NCI-H1048 (cell line): ENCODE results near the gene TTC21A.
A peak's percentile ranks its signal among the peaks of the same experiment; 100 is the strongest.
"Not testable (repeated sequence)": the region's sequence is repeated elsewhere in the genome, so short reads cannot be mapped to it uniquely, and the experiment has no call there.

Experiments used
- DNase-seq: peaks from one replicate; lab custom pipeline; 2025; lab: John Stamatoyannopoulos, UW

Gene TTC21A

GRCh38 chr3:39107388-39108199 is at the start of gene TTC21A, which contains the start of gene GORASP1:
Gene TTC21A (plus strand): TSS chr3:39107680. CDS start chr3:39107838, 158 bp downstream.
Gene GORASP1 (minus strand): TSS chr3:39107627. CDS start chr3:39107541, 86 bp downstream.
- DNase-seq: peak; percentile 29

- DNase-seq: not testable (repeated sequence)
These were observed 46.3 kb upstream of the TTC21A start for GRCh38 chr3:39061228-39061627.

- no peak for DNase-seq
These were observed 45.3 kb upstream of the TTC21A start for GRCh38 chr3:39062180-39062579.

- DNase-seq: no peak
These were observed 44.3 kb upstream of the TTC21A start for GRCh38 chr3:39063143-39063542.

GRCh38 chr3:39064646-39065045 is 42.8 kb upstream of the TTC21A start:
- no peak for DNase-seq

GRCh38 chr3:39065197-39065596 is 42.3 kb upstream of the TTC21A start:
- DNase-seq: no peak

GRCh38 chr3:39067286-39067685 is 40.2 kb upstream of the TTC21A start:
- DNase-seq: no peak

GRCh38 chr3:39068556-39068955 is 38.9 kb upstream of the TTC21A start:
- DNase-seq: no peak

- DNase-seq: no peak
These were observed 31.6 kb upstream of the TTC21A start for GRCh38 chr3:39075910-39076309.

- no peak for DNase-seq
These were observed 27.9 kb upstream of the TTC21A start for GRCh38 chr3:39079530-39079929.

GRCh38 chr3:39080026-39080425 is 27.5 kb upstream of the TTC21A start:
- DNase-seq: no peak

- DNase-seq: no peak
These were observed 24.7 kb upstream of the TTC21A start for GRCh38 chr3:39082666-39083313.

- no peak for DNase-seq
These were observed 21.3 kb upstream of the TTC21A start for GRCh38 chr3:39086144-39086543.

GRCh38 chr3:39088456-39088855 is 19.0 kb upstream of the TTC21A start:
- DNase-seq: no peak

GRCh38 chr3:39088889-39089288 is 18.6 kb upstream of the TTC21A start:
- DNase-seq: no peak

GRCh38 chr3:39090922-39091321 is 16.6 kb upstream of the TTC21A start:
- DNase-seq: no peak

GRCh38 chr3:39094851-39095677 is 12.4 kb upstream of the TTC21A start:
- DNase-seq: no peak

- DNase-seq: no peak
These were observed 11.7 kb upstream of the TTC21A start for GRCh38 chr3:39095778-39096177.

- no peak for DNase-seq
These were observed 10.7 kb upstream of the TTC21A start for GRCh38 chr3:39096775-39097174.

- no peak for DNase-seq
These were observed 9.6 kb upstream of the TTC21A start for GRCh38 chr3:39097716-39098472.

GRCh38 chr3:39098473-39099000 is 8.9 kb upstream of the TTC21A start:
- DNase-seq: no peak
